ENCODE measurements around the gene PCGF2.
"Not testable (repeated sequence)": the region's sequence is repeated elsewhere in the genome, so short reads cannot be mapped to it uniquely, and the experiment has no call there.

PCGF2 gene

GRCh38 chr17:38733982-38734973 is 13.9 kb downstream of the PCGF2 start:
- DNase-seq: no peak

GRCh38 chr17:38733282-38733981 is 14.7 kb downstream of the PCGF2 start:
- DNase-seq: no peak

- DNase-seq: no peak
Measured at GRCh38 chr17:38732376-38733281, 15.5 kb downstream of the PCGF2 start.

GRCh38 chr17:38731526-38732294 is 16.4 kb downstream of the PCGF2 start:
- no peak for DNase-seq

GRCh38 chr17:38730526-38731379 is 17.4 kb downstream of the PCGF2 start:
- no peak for DNase-seq

- peak; percentile 72 to 90 for DNase-seq
Measured at GRCh38 chr17:38729886-38730525, 18.1 kb downstream of the PCGF2 start, which contains the start of gene CISD3. CISD3 (plus strand) TSS chr17:38730341; CDS start chr17:38730359, 18 bp downstream.

GRCh38 chr17:38729368-38729885 is 18.7 kb downstream of the PCGF2 start:
- DNase-seq: no peak

GRCh38 chr17:38728290-38728831 is 19.8 kb downstream of the PCGF2 start:
- DNase-seq: no peak

GRCh38 chr17:38727736-38728135 is 20.4 kb downstream of the PCGF2 start:
- DNase-seq: no peak

- not testable (repeated sequence) for DNase-seq
Measured at GRCh38 chr17:38726145-38726544, 22.0 kb downstream of the PCGF2 start.

GRCh38 chr17:38725066-38725465 is 23.1 kb downstream of the PCGF2 start:
- DNase-seq: no peak

GRCh38 chr17:38724337-38724988 is 23.7 kb downstream of the PCGF2 start:
- DNase-seq: no peak

- DNase-seq: no peak
Measured at GRCh38 chr17:38721802-38722201, 26.3 kb downstream of the PCGF2 start.

- no peak for DNase-seq
Measured at GRCh38 chr17:38720941-38721340, 27.2 kb downstream of the PCGF2 start.

GRCh38 chr17:38719943-38720641 is 28.0 kb downstream of the PCGF2 start:
- DNase-seq: no peak

- DNase-seq: no peak
Measured at GRCh38 chr17:38719289-38719942, 28.7 kb downstream of the PCGF2 start.

- no peak for DNase-seq
Measured at GRCh38 chr17:38717139-38717745, 30.9 kb downstream of the PCGF2 start.
